Activated naive CD8-positive, alpha-beta T cell treated with anti-CD3 and anti-CD28 coated beads, Interleukin-2, amount 50 U/mL, for 16 hours (primary cell): Measurements from ENCODE around the gene NAA38.

ENCODE experiments used
- DNase-seq: peaks from one replicate; pipeline ENCODE4 v3.0.0-alpha.2; 2020; ENCODE audit warnings: low read depth, low spot score

NAA38 gene

GRCh38 chr17:7852919-7853690 is 4.3 kb downstream of the NAA38 start:
- DNase-seq, result no peak

GRCh38 chr17:7852262-7852670 is 5.1 kb downstream of the NAA38 start:
- no peak for DNase-seq

GRCh38 chr17:7851438-7852261 is 5.7 kb downstream of the NAA38 start:
- DNase-seq, result peak; percentile 85

GRCh38 chr17:7850701-7851437 is 6.5 kb downstream of the NAA38 start:
- no peak for DNase-seq

- DNase-seq, result no peak
Measured at GRCh38 chr17:7849751-7850504, 7.4 kb downstream of the NAA38 start.

GRCh38 chr17:7849130-7849750 is 8.1 kb downstream of the NAA38 start:
- DNase-seq, result no peak

- no peak for DNase-seq
Measured at GRCh38 chr17:7848739-7849129, 8.6 kb downstream of the NAA38 start.

- DNase-seq, result no peak
Measured at GRCh38 chr17:7848131-7848579, 9.2 kb downstream of the NAA38 start.

- no peak for DNase-seq
Measured at GRCh38 chr17:7846765-7847661, 10.3 kb downstream of the NAA38 start.

- no peak for DNase-seq
Measured at GRCh38 chr17:7846063-7846735, 11.2 kb downstream of the NAA38 start.

GRCh38 chr17:7845359-7846062 is 11.8 kb downstream of the NAA38 start:
- DNase-seq, result no peak

- DNase-seq, result peak; percentile 70
Measured at GRCh38 chr17:7844292-7845154, 12.8 kb downstream of the NAA38 start.

- DNase-seq, result peak; percentile 79
Measured at GRCh38 chr17:7843536-7844291, 13.6 kb downstream of the NAA38 start.

GRCh38 chr17:7843257-7843535 is 14.2 kb downstream of the NAA38 start:
- no peak for DNase-seq

GRCh38 chr17:7842380-7843256 is 14.7 kb downstream of the NAA38 start:
- peak; percentile 97 for DNase-seq

GRCh38 chr17:7841915-7842379 is 15.4 kb downstream of the NAA38 start:
- DNase-seq, result peak; percentile 76
